ENCODE measurements around the gene SNRPD1. TPM values are rescaled to one million over a fixed set of nuclear protein-coding genes. Genes with fewer than 3 reads are reported as not detected.
"Not testable (repeated sequence)": the region's sequence is repeated elsewhere in the genome, so short reads cannot be mapped to it uniquely, and the experiment has no call there.

The SNRPD1 gene
- total and polyA plus RNA-seq, 2 donors (not counting 3 experiments of a cell fraction or from before 2014, with no cell fraction given), result 16.6 to 97.3 TPM

GRCh38 chr18:21621640-21622039, 9.5 kb downstream of the SNRPD1 start:
- H3K4me3 ChIP-seq (replicated peaks in 1 of 3; ENCODE audit: insufficient read depth in 1 of 3, low read depth in 1 of 3, low read length in 3 of 3); H2AFZ ChIP-seq (ENCODE audit: low read depth, low read length); H3K27me3 ChIP-seq (ENCODE audit: control insufficient read depth in 2 of 2, insufficient read depth in 2 of 2, low read length in 2 of 2); H3K9ac ChIP-seq (replicated peaks; ENCODE audit: extremely low read depth, insufficient read depth, low read length); dilution Hi-C loops (cut with MboI; ENCODE audit: extremely low pct_ligation_motif_present, low sequenced_read_pairs); H4K20me1 ChIP-seq (replicated peaks; ENCODE audit: control insufficient read depth, extremely low read depth, insufficient read depth, low read length); H3K36me3 ChIP-seq (ENCODE audit: control insufficient read depth in 2 of 2, extremely low read depth in 1 of 2, insufficient read depth in 2 of 2, low read length in 2 of 2); intact Hi-C loops (cut with micrococcal nuclease); DNase-seq (ENCODE audit: low read depth, low spot score); H3K4me1 ChIP-seq (ENCODE audit: control insufficient read depth, extremely low read depth, insufficient read depth, low read length); H3K4me2 ChIP-seq (ENCODE audit: insufficient read depth, low read length); H3K9me3 ChIP-seq (replicated peaks; ENCODE audit: control insufficient read depth, insufficient read depth, low read length); H3K9me1 ChIP-seq (replicated peaks; ENCODE audit: control insufficient read depth, extremely low read depth, insufficient read depth, low read length); H3K27ac ChIP-seq (ENCODE audit: insufficient read depth, low read depth, low read length); FAIRE-seq; BruUV-seq (replicated peaks): not testable (repeated sequence)
- CTCF ChIA-PET, result interaction anchor here (0.8 to 1.6 kb wide), 2 partner anchors 9 to 101 kb away, joined by 3 to 5 read pairs; partner anchors contain the start of gene SNRPD1
- POLR2A ChIA-PET, result interaction anchor here (1.0 kb wide), 1 partner anchor 10 kb away, joined by 3 read pairs; the partner anchor contains the start of gene SNRPD1
- peaks cover 77% of the 10 kb centered on the region for H3K79me2 ChIP-seq (ENCODE audit: control insufficient read depth, insufficient read depth, low read length)

- CTCF ChIA-PET, result interaction anchor here (1.3 kb wide), 1 partner anchor 29 kb away, joined by 6 read pairs; the partner anchor contains the start of gene ESCO1
- no peaks in the 10 kb centered on the region for H3K9me1 ChIP-seq (replicated peaks; ENCODE audit: control insufficient read depth, extremely low read depth, insufficient read depth, low read length)
- H3K9me3 ChIP-seq (replicated peaks; ENCODE audit: control insufficient read depth, insufficient read depth, low read length), result no peaks in the 10 kb centered on the region
- peaks cover 11 to 12% of the 10 kb centered on the region in 2 experiments for H3K36me3 ChIP-seq (ENCODE audit: control insufficient read depth in 2 of 2, extremely low read depth in 1 of 2, insufficient read depth in 2 of 2, low read length in 2 of 2)
- no TSS peak for BruUV-seq (replicated peaks)
- POLR2A ChIA-PET, result no interaction called here
- H3K4me1 ChIP-seq (ENCODE audit: control insufficient read depth, extremely low read depth, insufficient read depth, low read length), result peaks cover 7% of the 10 kb centered on the region
- no peaks in the 10 kb centered on the region for H3K27me3 ChIP-seq (ENCODE audit: control insufficient read depth in 2 of 2, insufficient read depth in 2 of 2, low read length in 2 of 2)
- peaks cover 22% of the 10 kb centered on the region for H3K79me2 ChIP-seq (ENCODE audit: control insufficient read depth, insufficient read depth, low read length)
- no peak overlapping the region for H3K4me3 ChIP-seq (replicated peaks in 1 of 3; ENCODE audit: insufficient read depth in 1 of 3, low read depth in 1 of 3, low read length in 3 of 3)
- H4K20me1 ChIP-seq (replicated peaks; ENCODE audit: control insufficient read depth, extremely low read depth, insufficient read depth, low read length), result peaks cover 4% of the 10 kb centered on the region
- no peak overlapping the region for H3K4me2 ChIP-seq (ENCODE audit: insufficient read depth, low read length)
- no peak overlapping the region for H3K27ac ChIP-seq (ENCODE audit: insufficient read depth, low read depth, low read length)
- TF ChIP-seq POLR2AphosphoS5 (IDR thresholded peaks at IDR 0.05; ENCODE audit: insufficient read depth, low read depth, low read length) (no peak), EZH2 (IDR thresholded peaks at IDR 0.05; ENCODE audit: borderline replicate concordance, low read depth, low read length, severe bottlenecking) (no peak), CTCF (IDR thresholded peaks at IDR 0.05; ENCODE audit: extremely low read depth in 1 of 2, insufficient read depth in 1 of 2, low read depth in 1 of 2, low read length in 2 of 2) (no peak), JUN (IDR thresholded peaks at IDR 0.05; ENCODE audit: borderline replicate concordance, insufficient read depth, insufficient read length, low read depth) (no peak), MAX (IDR thresholded peaks at IDR 0.05; ENCODE audit: insufficient read depth, insufficient read length) (no peak), FOS (IDR thresholded peaks at IDR 0.05; ENCODE audit: borderline replicate concordance, insufficient read depth, low read length) (no peak), MYC (IDR thresholded peaks at IDR 0.05; ENCODE audit: low read depth, low read length) (no peak), GATA2 (IDR thresholded peaks at IDR 0.05; ENCODE audit: insufficient read depth, insufficient read length, low read depth, low read length) (no peak), POLR2A (IDR thresholded peaks at IDR 0.05; ENCODE audit: low read depth, low read length) (no peak)
- DNase-seq (ENCODE audit: low read depth, low spot score) (no peak), FAIRE-seq (no peak)
- no peak overlapping the region for H3K9ac ChIP-seq (replicated peaks; ENCODE audit: extremely low read depth, insufficient read depth, low read length)
- dilution Hi-C loops (cut with MboI; ENCODE audit: extremely low pct_ligation_motif_present, low sequenced_read_pairs) (no loop called here), intact Hi-C loops (cut with micrococcal nuclease) (no loop called here)
- H2AFZ ChIP-seq (ENCODE audit: low read depth, low read length), result no peak overlapping the region
Measured at GRCh38 chr18:21629089-21629832, 17.1 kb downstream of the SNRPD1 start.

All from endothelial cell of umbilical vein (primary cell).